WTC11 (cell line): ENCODE measurements around the gene COX14. TPM values are rescaled to one million over a fixed set of nuclear protein-coding genes. Genes with fewer than 3 reads are reported as not detected.

Experiments
- ATAC-seq: fragments of 200-7000 bp; cut with Tn5 transposase; 2 replicates; pipeline ENCODE4 v1.10.0; 2021; ENCODE audit warnings: mild to moderate bottlenecking, moderate library complexity
- CTCF ChIA-PET: fragments of 300-600 bp; sonication (Branson Sonifier 250); formaldehyde crosslinking; loops from one replicate; lab custom pipeline; 2021; ENCODE audit warnings: antibody characterized with exemption; lab: Charles Lee
- POLR2A ChIA-PET: fragments of 350-600 bp; sonication (Branson Sonifier 250); formaldehyde crosslinking; loops from one replicate; lab custom pipeline; 2021; ENCODE audit warnings: antibody characterized with exemption; lab: Charles Lee
- DNase-seq: peaks from one replicate; pipeline ENCODE4 v3.0.0; 2021; ENCODE audit warnings: low spot score
- H3K27ac Mint-ChIP-seq: 2 replicates; pipeline ENCODE4 v1.8.0; 2021; ENCODE audit warnings: mixed read lengths
- H3K27me3 Mint-ChIP-seq: 2 replicates; pipeline ENCODE4 v1.8.0; 2021; ENCODE audit warnings: low read depth, mild to moderate bottlenecking, moderate library complexity, mixed read lengths
- H3K36me3 Mint-ChIP-seq: 2 replicates; pipeline ENCODE4 v1.8.0; 2021; ENCODE audit warnings: mixed read lengths
- H3K4me1 Mint-ChIP-seq: 2 replicates; pipeline ENCODE4 v1.8.0; 2022; ENCODE audit warnings: mixed read lengths
- H3K4me3 Mint-ChIP-seq: 2 replicates; pipeline ENCODE4 v1.8.0; 2021; ENCODE audit warnings: mild to moderate bottlenecking, moderate library complexity, mixed read lengths
- H3K9me3 Mint-ChIP-seq: 2 replicates; pipeline ENCODE4 v1.8.0; 2021; ENCODE audit warnings: mixed read lengths
- ATF6 ChIP-seq: sonication (generic); formaldehyde crosslinking; IDR thresholded peaks from 2 replicates; pipeline ENCODE4 v1.8.1; 2023; ENCODE audit warnings: mild to moderate bottlenecking, missing genetic modification reagents
- E2F1 ChIP-seq: sonication (generic); formaldehyde crosslinking; IDR thresholded peaks from 2 replicates; pipeline ENCODE4 v1.8.0; 2022; ENCODE audit warnings: mild to moderate bottlenecking, missing genetic modification reagents
- E2F5 ChIP-seq: sonication (generic); formaldehyde crosslinking; IDR thresholded peaks from 2 replicates; pipeline ENCODE4 v1.8.1; 2022; ENCODE audit warnings: mild to moderate bottlenecking, moderate library complexity, missing genetic modification reagents
- EMX1 ChIP-seq: fragments of 250-450 bp; sonication (Bioruptor Pico); IDR thresholded peaks from 2 replicates; pipeline ENCODE4 v1.8.0; 2021; ENCODE audit warnings: mild to moderate bottlenecking
- FOXP4 ChIP-seq: sonication (generic); formaldehyde crosslinking; IDR thresholded peaks from 2 replicates; pipeline ENCODE4 v1.8.0; 2022; ENCODE audit warnings: mild to moderate bottlenecking, missing genetic modification reagents
- NFYB ChIP-seq: sonication (generic); formaldehyde crosslinking; conservative IDR thresholded peaks from 2 replicates; pipeline ENCODE4 v1.8.0; 2022; ENCODE audit warnings: low read depth, missing genetic modification reagents
- OVOL2 ChIP-seq: fragments of 250-450 bp; sonication (Bioruptor Pico); IDR thresholded peaks from 2 replicates; pipeline ENCODE4 v1.9.0; 2021; ENCODE audit warnings: mild to moderate bottlenecking, borderline replicate concordance
- PRDM15 ChIP-seq: sonication (generic); formaldehyde crosslinking; IDR thresholded peaks from 2 replicates; pipeline ENCODE4 v1.8.0; 2022; ENCODE audit warnings: missing genetic modification reagents
- PRRX2 ChIP-seq: fragments of 250-450 bp; sonication (Bioruptor Pico); IDR thresholded peaks from 2 replicates; pipeline ENCODE4 v1.8.0; 2021; ENCODE audit warnings: mild to moderate bottlenecking
- SMAD4 ChIP-seq: sonication (generic); formaldehyde crosslinking; IDR thresholded peaks from 2 replicates; pipeline ENCODE4 v1.8.0; 2022; ENCODE audit warnings: mild to moderate bottlenecking, missing genetic modification reagents
- SOX15 ChIP-seq: fragments of 250-450 bp; sonication (Bioruptor Pico); IDR thresholded peaks from 2 replicates; pipeline ENCODE4 v1.9.0; 2021; ENCODE audit warnings: mild to moderate bottlenecking
- ZBTB43 ChIP-seq: sonication (generic); formaldehyde crosslinking; IDR thresholded peaks from 2 replicates; pipeline ENCODE4 v1.8.1; 2023; ENCODE audit warnings: mild to moderate bottlenecking, missing genetic modification reagents
- ZNF121 ChIP-seq: sonication (generic); formaldehyde crosslinking; IDR thresholded peaks from 2 replicates; pipeline ENCODE4 v1.8.0; 2023; ENCODE audit warnings: missing genetic modification reagents
- ZNF416 ChIP-seq: fragments of 250-450 bp; sonication (Bioruptor Pico); IDR thresholded peaks from 2 replicates; pipeline ENCODE4 v1.9.0; 2021; ENCODE audit warnings: mild to moderate bottlenecking, inconsistent platforms
- ZNF425 ChIP-seq: fragments of 250-450 bp; sonication (Bioruptor Pico); conservative IDR thresholded peaks from 2 replicates; pipeline ENCODE4 v1.9.0; 2021; ENCODE audit warnings: mild to moderate bottlenecking
- ZNF512 ChIP-seq: sonication (generic); formaldehyde crosslinking; IDR thresholded peaks from 2 replicates; pipeline ENCODE4 v1.8.1; 2022; ENCODE audit warnings: missing genetic modification reagents, borderline replicate concordance
- total RNA-seq: library from RNA; stranded (reverse); gene quantifications from 3 replicates; pipeline ENCODE4 v1.2.3, GENCODE V29; 2021

The COX14 gene
- total RNA-seq, 1 experiment from 2014 or later, result 41.4 TPM

GRCh38 chr12:50106907-50107306 lies 5.1 kb upstream of the COX14 start (continued):
- TF ChIP-seq ZNF512, result no peak
- TF ChIP-seq ZBTB43 (CRISPR knock-in tag), result no peak
- TF ChIP-seq, all 79 proteins: peak for 0

GRCh38 chr12:50107416-50108268 lies 4.4 kb upstream of the COX14 start:
- no peak overlapping the region for H3K27ac Mint-ChIP-seq
- H3K4me3 Mint-ChIP-seq, result no peak overlapping the region
- ChIA-PET CTCF (interaction anchor here (0.7 to 1.6 kb wide), 4 partner anchors 21 to 162 kb away, joined by 3 to 4 read pairs (median 3); no protein-coding TSS in a partner anchor), POLR2A (no interaction called here)
- no peaks in the 10 kb centered on the region for H3K36me3 Mint-ChIP-seq
- H3K27me3 Mint-ChIP-seq, result no peaks in the 10 kb centered on the region
- H3K4me1 Mint-ChIP-seq, result peaks cover 31% of the 10 kb centered on the region
- H3K9me3 Mint-ChIP-seq, result no peaks in the 10 kb centered on the region
- DNase-seq (no peak), ATAC-seq (no peak)
- TF ChIP-seq SMAD4 (CRISPR knock-in tag) (no peak), ZNF425 (CRISPR knock-in tag) (no peak), ZNF121 (CRISPR knock-in tag) (no peak), EMX1 (no peak), E2F5 (CRISPR knock-in tag) (no peak), SOX15 (no peak), NFYB (CRISPR knock-in tag) (no peak), ATF6 (no peak), PRRX2 (CRISPR knock-in tag) (no peak)

GRCh38 chr12:50109319-50109718 lies 2.7 kb upstream of the COX14 start:
- CTCF ChIA-PET, result interaction anchor here (0.6 to 4.8 kb wide), 7 partner anchors 7 to 204 kb away, joined by 3 to 165 read pairs (median 23); partner anchors contain the start of genes GPD1 and LIMA1
- ATAC-seq (no peak), DNase-seq (no peak)
- no peak overlapping the region for H3K4me3 Mint-ChIP-seq
- H3K27ac Mint-ChIP-seq, result no peak overlapping the region
- H3K36me3 Mint-ChIP-seq, result no peaks in the 10 kb centered on the region
- TF ChIP-seq FOXP4 (CRISPR knock-in tag) (no peak), PRDM15 (no peak), ZNF416 (no peak), OVOL2 (CRISPR knock-in tag) (no peak), E2F1 (CRISPR knock-in tag) (no peak)
- H3K9me3 Mint-ChIP-seq, result no peaks in the 10 kb centered on the region
- H3K4me1 Mint-ChIP-seq, result peaks cover 21% of the 10 kb centered on the region
- POLR2A ChIA-PET, result interaction anchor here (4.2 kb wide), 1 partner anchor 58 kb away, joined by 50 read pairs; the partner anchor contains the start of gene CERS5
- H3K27me3 Mint-ChIP-seq, result no peaks in the 10 kb centered on the region
